Fibroblast of peridontal ligament (primary cell): ENCODE data around the gene TRPV6.

ENCODE experiments used
- DNase-seq: peaks from one replicate; pipeline ENCODE4 v3.0.0-alpha.2; 2010; ENCODE audit errors: extremely low read depth

The TRPV6 gene

GRCh38 chr7:142883571-142884285 is 1.8 kb downstream of the TRPV6 start:
- no peak for DNase-seq

GRCh38 chr7:142883145-142883544 is 2.4 kb downstream of the TRPV6 start:
- DNase-seq = no peak

GRCh38 chr7:142882338-142882678 is 3.2 kb downstream of the TRPV6 start:
- no peak for DNase-seq

DNA sequence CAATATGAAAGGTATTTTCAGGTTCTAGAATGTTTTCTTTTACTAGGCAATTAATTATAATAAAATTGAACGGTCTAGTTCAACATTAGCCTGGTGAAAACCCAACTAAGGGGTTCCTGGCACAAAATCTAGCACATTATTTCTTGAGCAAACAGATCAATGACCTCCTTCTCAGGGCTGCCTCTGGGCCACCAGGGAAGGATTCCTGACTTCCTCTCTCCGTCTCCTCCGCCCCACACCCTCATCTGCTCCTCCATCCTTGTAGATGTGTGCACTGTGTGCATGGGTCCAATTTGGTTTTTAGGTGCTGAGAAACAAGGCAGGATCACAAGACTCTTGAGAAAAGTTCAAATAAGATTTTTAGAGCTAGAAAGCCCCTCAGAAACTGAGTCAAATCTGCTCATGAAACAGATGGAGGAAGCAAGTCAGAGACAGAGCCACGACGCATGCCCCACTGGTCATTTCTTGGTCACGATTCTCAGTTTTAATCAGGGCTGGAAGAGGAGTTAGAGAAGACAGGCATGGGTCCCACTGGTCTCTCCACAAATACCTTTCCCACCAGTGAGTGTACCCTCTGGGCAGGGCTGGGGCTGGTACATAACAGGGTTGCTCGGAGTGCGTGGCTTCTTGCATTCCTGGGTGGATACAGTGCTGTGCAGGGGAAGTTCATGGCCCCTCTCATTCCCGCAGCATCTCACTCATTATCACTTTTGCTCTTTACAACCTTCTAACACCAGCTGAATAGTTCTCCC is 3.8 kb downstream of the TRPV6 start:
- no peak for DNase-seq

DNA sequence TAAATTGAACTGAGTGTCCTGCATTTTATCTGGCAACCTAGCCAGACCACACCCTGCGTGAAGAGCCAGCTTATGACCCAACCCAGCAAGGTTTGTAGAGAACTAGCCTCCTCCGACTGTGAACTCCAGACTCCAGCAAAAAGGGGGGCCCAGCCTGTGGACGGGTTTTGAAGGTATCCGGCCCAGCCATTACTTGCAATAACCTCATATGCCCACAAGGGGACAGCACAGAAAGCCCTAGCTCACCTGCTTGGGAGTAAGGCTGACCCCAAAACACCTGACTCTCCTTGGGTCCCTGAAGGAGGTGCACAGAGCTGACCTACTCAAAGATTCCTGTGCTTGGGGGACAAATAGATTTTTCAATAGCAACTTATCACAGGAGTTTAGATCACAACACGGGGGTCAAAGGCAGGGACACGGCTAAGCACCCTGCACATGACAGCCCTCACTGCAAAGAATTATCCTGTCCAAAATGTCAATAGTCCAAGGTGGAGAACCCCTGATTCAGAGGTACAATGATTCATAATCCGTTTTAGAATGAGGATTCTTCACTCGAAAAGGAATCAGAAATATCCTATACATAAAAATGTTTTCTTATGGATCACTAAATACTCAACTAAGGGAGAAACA is 4.6 kb downstream of the TRPV6 start:
- peak; percentile 21 for DNase-seq

- no peak for DNase-seq
Measured at GRCh38 chr7:142879060-142879459, 6.5 kb downstream of the TRPV6 start.

- DNase-seq = no peak
Measured at GRCh38 chr7:142878315-142878714, 7.2 kb downstream of the TRPV6 start.

DNA sequence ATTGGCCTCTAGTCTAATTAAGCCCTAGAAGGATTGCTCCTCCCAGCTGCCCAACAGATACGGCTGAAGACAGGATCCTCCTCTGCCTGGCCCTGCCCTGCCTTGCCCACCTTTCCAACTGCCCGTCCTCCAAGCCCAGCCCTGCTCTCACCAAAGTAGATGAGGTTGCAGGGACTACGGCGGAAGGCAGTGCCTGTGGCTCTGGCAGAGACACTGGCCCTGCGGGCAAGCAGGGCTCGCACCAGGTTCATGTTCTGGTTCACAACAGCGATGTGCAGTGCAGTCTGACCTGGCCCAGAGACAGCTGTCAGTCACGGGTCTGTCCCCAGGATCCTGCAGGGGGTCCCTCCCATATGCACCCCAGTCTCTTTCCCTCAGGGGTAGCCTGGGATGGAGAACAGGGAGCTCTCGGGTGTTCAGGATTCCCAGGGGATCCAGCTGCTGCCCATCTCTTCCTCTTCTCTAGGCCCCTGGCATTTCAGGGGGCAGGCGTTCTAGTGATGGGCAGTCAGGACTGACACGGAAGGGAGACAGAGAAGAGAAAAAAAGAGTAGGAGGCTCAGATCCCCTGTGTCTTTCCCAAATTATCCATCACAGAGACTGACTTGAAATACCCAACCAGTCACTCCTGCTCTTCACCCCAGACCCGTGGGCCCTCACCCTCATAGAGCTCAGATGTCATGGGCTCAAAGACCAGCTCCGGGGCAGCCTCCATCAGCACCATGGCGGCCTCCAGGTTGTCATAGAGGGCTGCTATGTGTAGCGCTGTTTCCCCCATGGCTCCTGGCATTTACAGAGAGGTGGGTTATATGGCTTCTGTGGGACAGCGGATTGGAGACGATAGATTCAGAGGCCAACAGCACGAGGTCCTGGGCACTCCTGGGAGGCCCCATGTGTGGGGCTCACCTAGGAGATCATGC is 8.3 kb downstream of the TRPV6 start:
- DNase-seq = no peak

- no peak for DNase-seq
Measured at GRCh38 chr7:142876236-142876960, 9.1 kb downstream of the TRPV6 start.

GRCh38 chr7:142875456-142875855 is 10.1 kb downstream of the TRPV6 start:
- no peak for DNase-seq

DNA sequence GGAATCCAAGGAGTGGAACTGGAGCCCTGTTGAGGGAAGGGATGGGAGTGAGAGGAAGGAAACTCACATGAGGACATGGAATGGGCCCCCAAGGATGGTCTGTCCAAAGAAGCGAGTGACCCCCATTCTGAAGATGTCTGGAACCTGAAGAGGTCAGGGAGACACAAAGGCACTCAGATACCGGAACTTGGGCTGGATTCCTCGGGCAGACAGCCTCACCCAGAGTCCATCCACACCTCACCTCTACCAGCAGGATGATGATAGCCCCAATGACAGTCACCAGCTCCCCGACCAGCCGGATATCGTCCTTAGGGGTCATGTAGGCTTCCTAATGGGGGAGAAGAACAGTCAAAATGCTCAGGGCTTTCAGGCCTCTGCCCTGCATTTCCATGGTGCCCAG is 10.7 kb downstream of the TRPV6 start:
- DNase-seq = no peak

DNA sequence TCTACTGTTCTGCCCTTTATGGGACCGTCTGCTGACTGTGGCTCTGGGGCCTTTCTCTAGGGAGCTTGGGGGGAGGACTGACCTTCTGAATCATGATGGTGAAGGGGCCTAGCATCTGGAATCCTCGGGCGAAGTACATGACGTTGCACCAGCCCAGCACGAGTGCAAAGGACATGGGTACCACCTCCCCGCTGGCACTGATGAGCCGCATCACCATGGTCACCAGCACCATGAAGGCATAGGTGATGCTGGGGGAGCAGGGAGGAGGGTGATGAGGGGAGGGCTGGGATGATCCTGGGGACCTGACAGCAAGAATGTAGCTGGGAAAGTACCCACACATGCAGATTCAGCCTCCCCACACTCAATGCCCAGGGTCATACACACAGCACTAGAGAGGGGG is 11.1 kb downstream of the TRPV6 start:
- DNase-seq = no peak

DNA sequence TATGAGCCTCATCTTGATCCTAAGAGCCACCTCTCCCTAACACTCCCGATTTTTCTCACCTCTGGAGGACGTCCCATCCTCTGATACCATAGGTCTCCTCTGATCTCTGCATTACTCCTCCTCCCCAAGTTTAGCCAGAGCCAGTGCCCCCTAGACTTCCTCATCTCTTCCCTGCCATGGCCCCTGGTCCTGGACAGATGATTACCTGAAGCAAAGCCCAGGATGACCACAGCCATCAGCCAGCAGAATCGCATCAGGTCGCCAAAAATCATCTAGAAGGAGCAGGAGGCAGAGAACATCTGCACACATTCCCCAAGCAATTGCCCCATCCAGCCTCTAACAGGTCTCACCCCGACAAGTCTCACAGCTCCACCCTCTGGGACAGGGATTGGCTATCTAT is 11.7 kb downstream of the TRPV6 start:
- DNase-seq = no peak

- no peak for DNase-seq
Measured at GRCh38 chr7:142873281-142873784, 12.2 kb downstream of the TRPV6 start.

- no peak for DNase-seq
Measured at GRCh38 chr7:142872106-142872675, 13.4 kb downstream of the TRPV6 start.

DNA sequence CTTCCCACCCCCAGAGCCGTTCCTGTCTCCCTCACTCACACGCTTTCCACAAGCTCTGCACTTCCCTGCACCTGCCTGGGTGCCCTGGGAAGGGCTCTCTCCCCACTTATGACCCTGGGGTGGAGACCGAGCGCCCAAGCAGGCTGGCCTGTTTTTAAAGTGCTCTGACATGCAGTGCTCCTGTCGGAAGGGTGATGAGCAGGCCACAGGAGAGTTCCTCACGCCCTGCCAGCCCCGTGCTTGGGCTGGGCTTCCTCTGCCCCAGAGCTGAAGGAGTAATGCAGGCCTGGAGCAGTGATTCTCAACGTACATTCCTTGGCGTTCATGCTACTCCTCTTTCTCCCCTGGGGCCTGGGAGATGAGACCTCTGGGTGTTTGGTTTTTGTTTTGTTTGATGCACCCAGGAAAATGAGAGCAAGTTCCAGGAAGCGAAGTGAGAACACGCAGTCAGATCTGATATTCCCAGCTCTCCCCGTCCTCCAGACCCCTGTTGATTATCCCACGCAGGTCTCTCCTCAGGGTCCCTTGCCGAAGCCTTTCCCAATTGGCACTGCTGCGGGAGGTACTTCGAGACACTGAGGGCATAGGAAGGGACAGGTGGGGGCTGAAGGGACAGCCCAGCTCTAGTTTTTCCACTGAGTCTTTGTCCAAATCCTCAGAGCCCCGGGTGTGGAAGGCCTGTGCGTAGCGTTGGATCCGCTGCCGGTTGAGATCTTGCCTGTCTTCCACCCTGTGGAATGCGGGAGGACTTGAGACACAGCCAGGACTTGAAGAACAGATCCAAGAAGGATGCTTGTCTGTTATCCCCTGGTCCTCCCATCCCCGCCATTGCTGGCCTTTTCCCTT is 14.1 kb downstream of the TRPV6 start:
- no peak for DNase-seq

GRCh38 chr7:142870566-142871259 is 14.8 kb downstream of the TRPV6 start:
- DNase-seq = no peak

DNA sequence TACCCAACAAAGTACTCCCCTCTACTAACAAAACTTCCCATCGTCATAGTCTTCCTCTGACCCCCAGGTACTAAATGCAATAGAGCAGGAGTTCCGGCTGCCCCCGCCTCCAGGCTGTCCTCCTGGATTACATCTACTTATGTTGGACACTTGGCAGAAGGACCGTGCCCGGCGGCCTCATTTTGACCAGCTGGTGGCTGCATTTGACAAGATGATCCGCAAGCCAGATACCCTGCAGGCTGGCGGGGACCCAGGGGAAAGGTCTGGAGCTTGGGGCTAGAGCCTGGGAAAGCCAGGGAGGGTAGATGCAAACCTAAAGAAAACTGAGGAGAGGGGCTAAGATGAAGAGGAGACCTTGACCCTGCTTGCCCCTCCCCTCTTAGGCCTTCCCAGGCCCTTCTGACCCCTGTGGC is 15.4 kb downstream of the TRPV6 start:
- no peak for DNase-seq

DNA sequence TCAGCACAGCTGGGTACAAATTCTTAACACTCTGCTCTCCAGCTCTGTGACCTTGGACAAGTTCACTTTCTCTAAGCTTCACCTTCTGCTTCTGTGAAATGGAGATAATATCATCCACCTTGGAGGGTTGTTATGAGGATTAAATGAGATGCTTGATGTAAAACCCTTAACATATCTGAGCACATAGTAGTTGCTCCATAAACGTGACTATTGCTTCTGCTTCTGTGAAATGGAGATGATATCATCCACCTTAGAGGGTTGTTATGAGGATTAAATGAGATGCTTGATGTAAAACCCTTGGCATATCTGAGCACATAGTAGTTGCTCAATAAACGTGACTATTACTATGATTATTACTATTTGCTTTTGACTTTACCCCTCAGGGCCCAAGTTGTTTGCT is 16.1 kb downstream of the TRPV6 start:
- no peak for DNase-seq
